HL-60 (cell line): Measurements from ENCODE around the gene SLC1A1.

Experiments used
- CTCF ChIP-seq: IDR thresholded peaks from one replicate; pipeline ENCODE4 v1.5.1; 2011; ENCODE audit warnings: low read length, control low read depth, inconsistent platforms; ENCODE audit not compliant: insufficient read depth
- GABPA ChIP-seq: IDR thresholded peaks from 2 replicates; pipeline ENCODE4 v1.6.1; 2012; ENCODE audit warnings: low read depth
- POLR2AphosphoS5 ChIP-seq: IDR thresholded peaks from 2 replicates; pipeline ENCODE4 v1.6.1; 2012; ENCODE audit warnings: low read depth
- SPI1 ChIP-seq: IDR thresholded peaks from 2 replicates; pipeline ENCODE4 v1.6.1; 2012; ENCODE audit warnings: low read depth, mild to moderate bottlenecking, borderline replicate concordance
- TF ChIP-seq, protein P1 (sequence below): IDR thresholded peaks from 2 replicates; pipeline ENCODE4 v1.6.1; 2012; ENCODE audit warnings: low read depth; ENCODE audit not compliant: insufficient replicate concordance

DNA sequence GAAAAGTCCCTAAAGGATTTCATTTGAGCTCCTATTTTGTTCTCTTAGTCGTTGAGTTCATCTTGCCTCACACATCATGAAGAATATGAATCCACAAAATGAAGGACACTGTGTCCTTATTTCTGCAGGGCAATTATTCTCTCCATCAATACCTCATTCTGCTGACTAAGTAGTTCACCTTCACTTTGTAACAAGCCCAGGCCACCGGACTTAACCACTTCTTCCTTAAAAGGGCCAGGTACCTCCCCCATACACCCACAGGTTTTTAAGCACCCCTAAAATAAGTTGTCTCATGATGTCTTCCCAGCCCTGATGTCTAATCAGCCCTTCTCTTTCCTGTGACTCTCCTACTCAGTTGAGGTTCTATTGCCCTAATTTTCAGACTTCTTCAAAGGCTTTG, 104.7 kb downstream of the SLC1A1 start:
- TF ChIP-seq POLR2AphosphoS5: no peak
- TF ChIP-seq CTCF: no peak
- no peak for TF ChIP-seq GABPA
- TF ChIP-seq, protein P1, sequence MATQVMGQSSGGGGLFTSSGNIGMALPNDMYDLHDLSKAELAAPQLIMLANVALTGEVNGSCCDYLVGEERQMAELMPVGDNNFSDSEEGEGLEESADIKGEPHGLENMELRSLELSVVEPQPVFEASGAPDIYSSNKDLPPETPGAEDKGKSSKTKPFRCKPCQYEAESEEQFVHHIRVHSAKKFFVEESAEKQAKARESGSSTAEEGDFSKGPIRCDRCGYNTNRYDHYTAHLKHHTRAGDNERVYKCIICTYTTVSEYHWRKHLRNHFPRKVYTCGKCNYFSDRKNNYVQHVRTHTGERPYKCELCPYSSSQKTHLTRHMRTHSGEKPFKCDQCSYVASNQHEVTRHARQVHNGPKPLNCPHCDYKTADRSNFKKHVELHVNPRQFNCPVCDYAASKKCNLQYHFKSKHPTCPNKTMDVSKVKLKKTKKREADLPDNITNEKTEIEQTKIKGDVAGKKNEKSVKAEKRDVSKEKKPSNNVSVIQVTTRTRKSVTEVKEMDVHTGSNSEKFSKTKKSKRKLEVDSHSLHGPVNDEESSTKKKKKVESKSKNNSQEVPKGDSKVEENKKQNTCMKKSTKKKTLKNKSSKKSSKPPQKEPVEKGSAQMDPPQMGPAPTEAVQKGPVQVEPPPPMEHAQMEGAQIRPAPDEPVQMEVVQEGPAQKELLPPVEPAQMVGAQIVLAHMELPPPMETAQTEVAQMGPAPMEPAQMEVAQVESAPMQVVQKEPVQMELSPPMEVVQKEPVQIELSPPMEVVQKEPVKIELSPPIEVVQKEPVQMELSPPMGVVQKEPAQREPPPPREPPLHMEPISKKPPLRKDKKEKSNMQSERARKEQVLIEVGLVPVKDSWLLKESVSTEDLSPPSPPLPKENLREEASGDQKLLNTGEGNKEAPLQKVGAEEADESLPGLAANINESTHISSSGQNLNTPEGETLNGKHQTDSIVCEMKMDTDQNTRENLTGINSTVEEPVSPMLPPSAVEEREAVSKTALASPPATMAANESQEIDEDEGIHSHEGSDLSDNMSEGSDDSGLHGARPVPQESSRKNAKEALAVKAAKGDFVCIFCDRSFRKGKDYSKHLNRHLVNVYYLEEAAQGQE: no peak
- no peak for TF ChIP-seq SPI1
